ENCODE measurements around the gene IL21R.

IL21R gene

GRCh38 chr16:27498031-27498825 is 96.3 kb downstream of the IL21R start:
- no peak overlapping the region for H3K4me3 Mint-ChIP-seq
- peak overlapping the region in 1 of 2 donors; percentile 70 for H3K27ac Mint-ChIP-seq
- no peaks in the 10 kb centered on the region for H3K4me1 Mint-ChIP-seq (ENCODE audit: low read depth in 2 of 2)
- H3K9me3 Mint-ChIP-seq = no peaks in the 10 kb centered on the region
- DNase-seq (no peak), ATAC-seq (replicated peaks) (no peak)
- H3K27me3 Mint-ChIP-seq = no peaks in the 10 kb centered on the region
- peaks cover 68% of the 10 kb centered on the region for H3K36me3 Mint-ChIP-seq (ENCODE audit: insufficient read depth)

- Mint-ChIP-seq H3K4me3 (no peak overlapping the region), H3K9me3 (no peaks in the 10 kb centered on the region), H3K27me3 (no peaks in the 10 kb centered on the region), H3K27ac (peak overlapping the region; percentile 13 to 70), H3K36me3 (ENCODE audit: insufficient read depth) (peaks cover 67% of the 10 kb centered on the region), H3K4me1 (ENCODE audit: low read depth in 2 of 2) (peaks cover 0 to 3% of the 10 kb centered on the region in 2 donors)
- DNase-seq (no peak), ATAC-seq (replicated peaks) (no peak)
These were observed 97.1 kb downstream of the IL21R start for GRCh38 chr16:27498916-27499658.

GRCh38 chr16:27499659-27500055 is 97.7 kb downstream of the IL21R start:
- H3K9me3 Mint-ChIP-seq = no peaks in the 10 kb centered on the region
- H3K4me1 Mint-ChIP-seq (ENCODE audit: low read depth in 2 of 2) = peaks cover 0 to 3% of the 10 kb centered on the region in 2 donors
- peaks cover 65% of the 10 kb centered on the region for H3K36me3 Mint-ChIP-seq (ENCODE audit: insufficient read depth)
- no peaks in the 10 kb centered on the region for H3K27me3 Mint-ChIP-seq
- H3K27ac Mint-ChIP-seq = peak overlapping the region in 1 of 2 donors; percentile 13
- no peak overlapping the region for H3K4me3 Mint-ChIP-seq
- no peak for DNase-seq
- ATAC-seq (replicated peaks) = no peak

GRCh38 chr16:27500801-27501200 is 98.8 kb downstream of the IL21R start:
- Mint-ChIP-seq H3K27ac (no peak overlapping the region), H3K9me3 (no peaks in the 10 kb centered on the region), H3K36me3 (ENCODE audit: insufficient read depth) (peaks cover 64% of the 10 kb centered on the region), H3K4me3 (no peak overlapping the region), H3K4me1 (ENCODE audit: low read depth in 2 of 2) (peaks cover 0 to 3% of the 10 kb centered on the region in 2 donors), H3K27me3 (no peaks in the 10 kb centered on the region)
- DNase-seq (no peak), ATAC-seq (replicated peaks) (no peak)

All from effector memory CD8-positive, alpha-beta T cell (primary cell).